ENCODE data around the gene NOD1.

NOD1 gene

DNA sequence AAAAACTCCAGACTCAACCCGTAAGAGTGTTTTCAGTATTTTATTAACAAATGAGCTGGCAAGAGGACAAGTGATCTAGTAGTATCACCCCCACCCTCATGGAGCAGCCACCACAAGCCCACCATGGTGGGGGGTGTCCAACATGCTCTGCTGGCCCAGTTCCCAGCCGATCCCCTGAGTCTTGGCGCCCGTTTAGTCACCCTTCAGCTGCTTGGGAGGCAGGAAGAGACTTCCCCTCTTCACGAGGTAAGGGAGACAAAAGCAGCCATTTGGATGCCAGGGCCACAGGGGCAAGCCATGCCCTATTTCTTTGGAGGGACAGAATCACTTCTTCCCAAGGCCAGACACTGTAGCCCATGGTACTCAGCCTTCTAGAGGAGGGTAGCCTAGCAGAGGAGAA lies 54.1 kb downstream of the NOD1 start:
- no peaks in the 10 kb centered on the region for H4K20me1 ChIP-seq (ENCODE audit: insufficient read depth)
- H3K27me3 ChIP-seq (ENCODE audit: insufficient read depth, low read depth) = no peaks in the 10 kb centered on the region
- no peak overlapping the region for H3K4me3 ChIP-seq (IDR thresholded peaks at IDR 0.05; ENCODE audit: insufficient read depth, low read depth, low read length)
- no peak overlapping the region for H3K9ac ChIP-seq
- H2AFZ ChIP-seq (ENCODE audit: low read depth) = no peak overlapping the region
- no peaks in the 10 kb centered on the region for H3K79me2 ChIP-seq (ENCODE audit: insufficient read depth, low read depth)
- H3K4me2 ChIP-seq = no peak overlapping the region
- TF ChIP-seq, protein P1, sequence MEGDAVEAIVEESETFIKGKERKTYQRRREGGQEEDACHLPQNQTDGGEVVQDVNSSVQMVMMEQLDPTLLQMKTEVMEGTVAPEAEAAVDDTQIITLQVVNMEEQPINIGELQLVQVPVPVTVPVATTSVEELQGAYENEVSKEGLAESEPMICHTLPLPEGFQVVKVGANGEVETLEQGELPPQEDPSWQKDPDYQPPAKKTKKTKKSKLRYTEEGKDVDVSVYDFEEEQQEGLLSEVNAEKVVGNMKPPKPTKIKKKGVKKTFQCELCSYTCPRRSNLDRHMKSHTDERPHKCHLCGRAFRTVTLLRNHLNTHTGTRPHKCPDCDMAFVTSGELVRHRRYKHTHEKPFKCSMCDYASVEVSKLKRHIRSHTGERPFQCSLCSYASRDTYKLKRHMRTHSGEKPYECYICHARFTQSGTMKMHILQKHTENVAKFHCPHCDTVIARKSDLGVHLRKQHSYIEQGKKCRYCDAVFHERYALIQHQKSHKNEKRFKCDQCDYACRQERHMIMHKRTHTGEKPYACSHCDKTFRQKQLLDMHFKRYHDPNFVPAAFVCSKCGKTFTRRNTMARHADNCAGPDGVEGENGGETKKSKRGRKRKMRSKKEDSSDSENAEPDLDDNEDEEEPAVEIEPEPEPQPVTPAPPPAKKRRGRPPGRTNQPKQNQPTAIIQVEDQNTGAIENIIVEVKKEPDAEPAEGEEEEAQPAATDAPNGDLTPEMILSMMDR (conservative IDR thresholded peaks at IDR 0.05; ENCODE audit: low read depth, low read length) = no peak
- H3K4me1 ChIP-seq (ENCODE audit: low read depth, poor library complexity, severe bottlenecking) = peaks cover 4% of the 10 kb centered on the region
- no peak overlapping the region for H3K27ac ChIP-seq
- no peaks in the 10 kb centered on the region for H3K36me3 ChIP-seq (ENCODE audit: insufficient read depth)

- Histone ChIP-seq H3K27me3 (ENCODE audit: insufficient read depth, low read depth) (no peaks in the 10 kb centered on the region), H4K20me1 (ENCODE audit: insufficient read depth) (no peaks in the 10 kb centered on the region), H3K4me3 (IDR thresholded peaks at IDR 0.05; ENCODE audit: insufficient read depth, low read depth, low read length) (no peak overlapping the region), H3K27ac (no peak overlapping the region), H3K4me2 (no peak overlapping the region), H3K9ac (no peak overlapping the region), H2AFZ (ENCODE audit: low read depth) (no peak overlapping the region), H3K79me2 (ENCODE audit: insufficient read depth, low read depth) (no peaks in the 10 kb centered on the region), H3K4me1 (ENCODE audit: low read depth, poor library complexity, severe bottlenecking) (peaks cover 4% of the 10 kb centered on the region), H3K36me3 (ENCODE audit: insufficient read depth) (no peaks in the 10 kb centered on the region)
- TF ChIP-seq, protein P1 (conservative IDR thresholded peaks at IDR 0.05; ENCODE audit: low read depth, low read length) = no peak
These were observed 54.6 kb downstream of the NOD1 start for GRCh38 chr7:30423788-30424505.

DNA sequence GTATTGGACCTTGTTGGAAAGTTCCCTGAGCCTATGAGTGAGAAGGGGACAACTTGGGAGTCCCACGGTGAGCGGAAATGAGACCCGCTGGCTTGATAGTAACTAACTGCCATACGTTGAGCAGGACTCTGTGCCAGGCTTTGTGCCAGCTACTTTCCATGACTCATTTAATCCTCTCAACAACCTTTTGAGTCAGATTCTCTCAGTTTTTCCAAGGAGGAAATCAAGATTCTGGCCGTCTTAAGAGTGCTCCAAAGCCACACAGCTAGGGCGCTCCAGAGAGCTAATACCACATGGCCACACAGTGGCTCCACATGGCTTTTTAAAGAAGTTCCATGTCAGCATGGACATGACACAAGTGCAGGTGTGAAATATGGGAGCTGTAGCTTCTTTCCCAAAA lies 55.7 kb downstream of the NOD1 start:
- Histone ChIP-seq H3K4me2 (no peak overlapping the region), H3K27ac (no peak overlapping the region), H3K9ac (no peak overlapping the region), H3K36me3 (ENCODE audit: insufficient read depth) (no peaks in the 10 kb centered on the region), H3K79me2 (ENCODE audit: insufficient read depth, low read depth) (no peaks in the 10 kb centered on the region), H3K27me3 (ENCODE audit: insufficient read depth, low read depth) (no peaks in the 10 kb centered on the region), H4K20me1 (ENCODE audit: insufficient read depth) (no peaks in the 10 kb centered on the region), H3K4me1 (ENCODE audit: low read depth, poor library complexity, severe bottlenecking) (peaks cover 4% of the 10 kb centered on the region), H3K4me3 (IDR thresholded peaks at IDR 0.05; ENCODE audit: insufficient read depth, low read depth, low read length) (no peak overlapping the region), H2AFZ (ENCODE audit: low read depth) (no peak overlapping the region)
- TF ChIP-seq, protein P1 (conservative IDR thresholded peaks at IDR 0.05; ENCODE audit: low read depth, low read length) = no peak

GRCh38 chr7:30421647-30422196 lies 56.9 kb downstream of the NOD1 start:
- H3K27me3 ChIP-seq (ENCODE audit: insufficient read depth, low read depth) = no peaks in the 10 kb centered on the region
- no peak overlapping the region for H3K4me3 ChIP-seq (IDR thresholded peaks at IDR 0.05; ENCODE audit: insufficient read depth, low read depth, low read length)
- TF ChIP-seq, protein P1 (conservative IDR thresholded peaks at IDR 0.05; ENCODE audit: low read depth, low read length) = no peak

More at GRCh38 chr7:30421647-30422196, 56.9 kb downstream of the NOD1 start:
- Histone ChIP-seq H3K4me2 (no peak overlapping the region), H3K4me1 (ENCODE audit: low read depth, poor library complexity, severe bottlenecking) (no peaks in the 10 kb centered on the region), H2AFZ (ENCODE audit: low read depth) (no peak overlapping the region), H3K79me2 (ENCODE audit: insufficient read depth, low read depth) (no peaks in the 10 kb centered on the region), H3K27ac (no peak overlapping the region), H3K9ac (no peak overlapping the region), H4K20me1 (ENCODE audit: insufficient read depth) (no peaks in the 10 kb centered on the region), H3K36me3 (ENCODE audit: insufficient read depth) (no peaks in the 10 kb centered on the region)
